Measurements from ENCODE around the gene LCN10. TPM values are rescaled to one million over a fixed set of nuclear protein-coding genes. Genes with fewer than 3 reads are reported as not detected.

Gene LCN10
- total RNA-seq, 6 donors from 2014 or later: 0.39 to 17.8 (median 2.2) TPM

GRCh38 chr9:136734837-136735496 is 7.8 kb downstream of the LCN10 start:
- peak in 1 of 2 donors; percentile 67 for DNase-seq
- H3K4me3 ChIP-seq: no peak overlapping the region
- H3K27ac ChIP-seq: no peak overlapping the region
- TF ChIP-seq POLR2AphosphoS5 (IDR thresholded peaks at IDR 0.05) (no peak), CTCF (IDR thresholded peaks at IDR 0.05) (no peak), POLR2A (IDR thresholded peaks at IDR 0.05) (no peak), EP300 (IDR thresholded peaks at IDR 0.05) (no peak)
- 87 to 91% methylated on average over 10 to 11 of the region's 12 CpGs for WGBS, 2 donors
- H3K27me3 ChIP-seq: no peaks in the 10 kb centered on the region
- no peaks in the 10 kb centered on the region for H3K4me1 ChIP-seq
- H3K36me3 ChIP-seq: no peaks in the 10 kb centered on the region
- ATAC-seq (ENCODE audit: low FRiP score in 2 of 2): no peak
- no peaks in the 10 kb centered on the region for H3K9me3 ChIP-seq

- H3K27ac ChIP-seq: no peak overlapping the region
- no peak for TF ChIP-seq POLR2AphosphoS5 (IDR thresholded peaks at IDR 0.05)
- no peak for DNase-seq
- no peaks in the 10 kb centered on the region for H3K27me3 ChIP-seq
- no peak for ATAC-seq (ENCODE audit: low FRiP score in 2 of 2)
- H3K9me3 ChIP-seq: no peaks in the 10 kb centered on the region
- no peaks in the 10 kb centered on the region for H3K36me3 ChIP-seq
- 87 to 94% methylated on average over 9 to 12 of the region's 12 CpGs for WGBS, 2 donors
- no peak overlapping the region for H3K4me3 ChIP-seq
- H3K4me1 ChIP-seq: peaks cover 5 to 7% (median 6%) of the 10 kb centered on the region in 4 donors
Measured at GRCh38 chr9:136733611-136734010, 9.1 kb downstream of the LCN10 start.

- 75 to 77% methylated on average over 16 of the region's 16 CpGs for WGBS, 2 donors
- ATAC-seq (ENCODE audit: low FRiP score in 2 of 2) (no peak), DNase-seq (no peak)
- Histone ChIP-seq H3K27me3 (no peaks in the 10 kb centered on the region), H3K9me3 (no peaks in the 10 kb centered on the region), H3K4me1 (peaks cover 6 to 13% (median 8%) of the 10 kb centered on the region in 4 donors), H3K4me3 (no peak overlapping the region), H3K27ac (no peak overlapping the region), H3K36me3 (no peaks in the 10 kb centered on the region)
- TF ChIP-seq POLR2A (IDR thresholded peaks at IDR 0.05) (no peak), EP300 (IDR thresholded peaks at IDR 0.05) (no peak)
Measured at GRCh38 chr9:136732444-136733178, 10.1 kb downstream of the LCN10 start.

- 93 to 95% methylated on average over 3 to 8 of the region's 8 CpGs for WGBS, 2 donors
- Histone ChIP-seq H3K4me1 (peaks cover 24 to 38% (median 32%) of the 10 kb centered on the region in 4 donors), H3K4me3 (no peak overlapping the region), H3K36me3 (peaks cover 11 to 17% (median 13%) of the 10 kb centered on the region in 4 donors), H3K27me3 (no peaks in the 10 kb centered on the region), H3K9me3 (no peaks in the 10 kb centered on the region), H3K27ac (no peak overlapping the region)
- ATAC-seq (ENCODE audit: low FRiP score in 2 of 2) (no peak), DNase-seq (no peak)
- TF ChIP-seq CTCF (IDR thresholded peaks at IDR 0.05) (no peak), EP300 (IDR thresholded peaks at IDR 0.05) (no peak), POLR2A (IDR thresholded peaks at IDR 0.05) (no peak), POLR2AphosphoS5 (IDR thresholded peaks at IDR 0.05) (no peak)
Measured at GRCh38 chr9:136729926-136730325, 12.8 kb downstream of the LCN10 start.

GRCh38 chr9:136729144-136729543 is 13.6 kb downstream of the LCN10 start:
- Histone ChIP-seq H3K9me3 (no peaks in the 10 kb centered on the region), H3K27me3 (no peaks in the 10 kb centered on the region), H3K4me3 (peak overlapping the region in 3 of 4 donors; percentile 59 to 93 (median 63)), H3K36me3 (peaks cover 18 to 25% (median 21%) of the 10 kb centered on the region in 4 donors), H3K4me1 (peaks cover 29 to 46% (median 36%) of the 10 kb centered on the region in 4 donors), H3K27ac (peak overlapping the region in 1 of 4 donors; percentile 89)
- DNase-seq (no peak), ATAC-seq (ENCODE audit: low FRiP score in 2 of 2) (no peak)
- WGBS, 2 donors: 73 to 91% methylated on average over 3 to 7 of the region's 7 CpGs
- TF ChIP-seq POLR2AphosphoS5 (IDR thresholded peaks at IDR 0.05) (no peak), POLR2A (IDR thresholded peaks at IDR 0.05) (no peak), CTCF (IDR thresholded peaks at IDR 0.05) (no peak), EP300 (IDR thresholded peaks at IDR 0.05) (no peak)

All from upper lobe of left lung (tissue), 6 donors.